AG09309 (cell line): ENCODE measurements around the gene CDK6.
A peak's percentile ranks its signal among the peaks of the same experiment; 100 is the strongest.

ENCODE experiments used
- DNase-seq: peaks from one replicate; pipeline ENCODE4 v3.0.0-alpha.2; 2010; ENCODE audit warnings: low read depth
- H3K4me3 ChIP-seq: 2 replicates; pipeline ENCODE4 v1.5.1; 2011; ENCODE audit warnings: mild to moderate bottlenecking, low read depth, low read length, moderate library complexity; ENCODE audit not compliant: control insufficient read depth
- TF ChIP-seq, protein P1 (sequence below): IDR thresholded peaks from 2 replicates; pipeline ENCODE4 v1.5.1; 2011; ENCODE audit warnings: mild to moderate bottlenecking, low read depth, low read length, inconsistent platforms; ENCODE audit not compliant: insufficient read depth, control insufficient read depth; ENCODE audit errors: missing control alignments

The CDK6 gene

DNA sequence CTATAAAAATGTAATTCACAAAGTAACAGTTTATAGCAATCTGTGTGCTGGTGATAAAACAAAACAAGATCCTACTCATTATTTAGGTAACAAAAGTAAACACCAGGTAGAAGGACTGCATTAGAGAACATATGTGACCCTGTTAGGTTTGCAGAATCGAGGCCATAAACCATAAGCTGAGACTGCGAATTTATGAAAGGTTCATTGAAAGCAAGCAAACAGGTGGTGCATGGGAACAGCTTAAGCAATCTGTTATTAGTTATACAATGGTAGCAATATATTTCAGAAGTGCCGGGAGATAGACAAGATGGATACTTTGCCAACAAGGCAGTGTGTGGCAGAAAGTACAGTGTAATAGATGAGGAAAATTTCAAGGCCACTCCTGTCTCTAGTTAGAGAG, 222.7 kb downstream of the CDK6 start:
- TF ChIP-seq, protein P1, sequence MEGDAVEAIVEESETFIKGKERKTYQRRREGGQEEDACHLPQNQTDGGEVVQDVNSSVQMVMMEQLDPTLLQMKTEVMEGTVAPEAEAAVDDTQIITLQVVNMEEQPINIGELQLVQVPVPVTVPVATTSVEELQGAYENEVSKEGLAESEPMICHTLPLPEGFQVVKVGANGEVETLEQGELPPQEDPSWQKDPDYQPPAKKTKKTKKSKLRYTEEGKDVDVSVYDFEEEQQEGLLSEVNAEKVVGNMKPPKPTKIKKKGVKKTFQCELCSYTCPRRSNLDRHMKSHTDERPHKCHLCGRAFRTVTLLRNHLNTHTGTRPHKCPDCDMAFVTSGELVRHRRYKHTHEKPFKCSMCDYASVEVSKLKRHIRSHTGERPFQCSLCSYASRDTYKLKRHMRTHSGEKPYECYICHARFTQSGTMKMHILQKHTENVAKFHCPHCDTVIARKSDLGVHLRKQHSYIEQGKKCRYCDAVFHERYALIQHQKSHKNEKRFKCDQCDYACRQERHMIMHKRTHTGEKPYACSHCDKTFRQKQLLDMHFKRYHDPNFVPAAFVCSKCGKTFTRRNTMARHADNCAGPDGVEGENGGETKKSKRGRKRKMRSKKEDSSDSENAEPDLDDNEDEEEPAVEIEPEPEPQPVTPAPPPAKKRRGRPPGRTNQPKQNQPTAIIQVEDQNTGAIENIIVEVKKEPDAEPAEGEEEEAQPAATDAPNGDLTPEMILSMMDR: no peak
- DNase-seq: no peak
- H3K4me3 ChIP-seq: no peak overlapping the region

DNA sequence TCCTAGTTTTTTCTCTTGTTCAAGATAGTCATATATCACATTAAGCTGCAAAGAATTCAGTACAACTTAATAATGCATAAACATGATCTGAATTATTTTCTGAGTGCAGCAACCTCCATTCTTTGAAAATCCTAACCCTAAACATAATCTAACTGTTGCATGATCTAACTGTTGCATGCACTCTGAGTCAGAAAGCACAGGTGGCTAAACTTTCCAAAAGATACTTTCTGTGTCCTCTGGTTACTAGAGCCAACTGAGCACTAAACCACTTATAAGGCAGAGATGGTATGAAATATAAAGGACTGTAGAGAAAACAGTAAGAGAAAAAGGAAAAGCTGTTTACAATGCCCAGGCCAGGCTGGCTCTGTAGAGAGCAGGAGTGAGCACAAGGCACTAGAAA, 223.2 kb downstream of the CDK6 start:
- H3K4me3 ChIP-seq: no peak overlapping the region
- TF ChIP-seq, protein P1: no peak
- DNase-seq: no peak

DNA sequence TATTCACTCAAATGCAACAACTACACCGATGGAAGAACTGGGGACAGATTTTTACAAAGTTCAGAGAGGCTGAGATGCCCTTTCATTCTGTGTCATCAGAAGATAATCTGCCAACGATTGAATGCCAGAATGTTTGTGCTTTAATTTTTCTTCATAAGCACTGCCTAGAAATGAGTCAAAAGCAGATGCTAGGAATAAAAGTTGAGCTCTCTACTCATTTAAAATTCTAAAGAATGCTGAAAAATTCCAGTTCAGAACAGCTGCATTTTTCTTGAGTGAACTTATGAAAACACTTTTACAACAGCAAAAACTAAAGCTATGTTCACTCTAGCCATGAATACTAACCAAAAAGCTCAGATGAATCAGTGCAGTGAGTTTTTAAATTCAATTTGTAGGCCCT, 223.9 kb downstream of the CDK6 start:
- no peak overlapping the region for H3K4me3 ChIP-seq
- peak; percentile 35 for DNase-seq
- TF ChIP-seq, protein P1: no peak

DNA sequence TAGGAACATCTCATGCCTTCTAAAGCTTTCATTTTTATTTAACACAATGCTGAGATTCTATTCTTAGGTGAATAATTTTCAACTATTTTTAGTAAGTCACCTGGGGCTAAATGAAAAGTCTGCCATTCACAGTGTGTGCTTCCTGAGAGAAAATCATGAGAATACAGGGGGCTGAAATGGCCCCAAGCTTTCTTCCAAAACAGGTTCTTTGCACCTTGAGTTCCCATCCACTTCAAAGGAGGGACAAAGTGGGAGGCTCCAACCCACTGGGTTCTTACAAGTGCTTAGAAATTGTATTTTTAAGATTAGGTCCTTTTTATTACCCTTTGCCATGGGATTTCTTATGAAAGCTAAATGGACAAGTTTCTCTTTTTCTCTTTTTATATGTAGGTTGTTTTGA, 224.6 kb downstream of the CDK6 start:
- TF ChIP-seq, protein P1: no peak
- DNase-seq: no peak
- H3K4me3 ChIP-seq: no peak overlapping the region

DNA sequence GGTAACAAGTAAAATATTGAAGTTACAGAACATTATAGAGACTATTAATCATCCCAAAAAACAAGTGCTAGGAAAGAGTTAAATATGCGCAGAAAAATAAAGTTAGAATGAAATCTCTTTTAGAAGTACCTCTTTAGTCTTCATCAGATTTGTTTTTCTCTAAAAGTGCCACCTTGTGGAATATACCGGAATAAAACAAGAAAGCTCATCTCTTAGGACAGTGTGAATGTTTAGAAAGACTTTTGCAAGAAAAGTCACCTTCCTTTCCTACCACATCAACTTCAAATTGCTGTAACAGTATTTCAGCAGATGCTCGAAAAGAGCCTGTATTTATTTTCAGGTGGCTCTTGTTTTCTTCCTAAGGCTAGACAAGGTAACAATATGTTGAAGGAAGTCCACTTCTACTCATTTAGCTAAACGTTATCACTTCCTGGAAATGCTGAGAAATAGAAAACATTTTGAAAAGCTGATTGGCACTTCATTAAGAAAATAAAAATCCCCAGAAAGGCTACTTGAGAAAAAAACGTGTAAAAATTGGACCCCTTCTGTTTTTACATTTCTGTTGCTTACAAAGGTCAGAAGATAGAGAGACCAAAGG, 226.4 kb downstream of the CDK6 start:
- no peak for DNase-seq
- no peak overlapping the region for H3K4me3 ChIP-seq
- TF ChIP-seq, protein P1: peak; percentile 32

DNA sequence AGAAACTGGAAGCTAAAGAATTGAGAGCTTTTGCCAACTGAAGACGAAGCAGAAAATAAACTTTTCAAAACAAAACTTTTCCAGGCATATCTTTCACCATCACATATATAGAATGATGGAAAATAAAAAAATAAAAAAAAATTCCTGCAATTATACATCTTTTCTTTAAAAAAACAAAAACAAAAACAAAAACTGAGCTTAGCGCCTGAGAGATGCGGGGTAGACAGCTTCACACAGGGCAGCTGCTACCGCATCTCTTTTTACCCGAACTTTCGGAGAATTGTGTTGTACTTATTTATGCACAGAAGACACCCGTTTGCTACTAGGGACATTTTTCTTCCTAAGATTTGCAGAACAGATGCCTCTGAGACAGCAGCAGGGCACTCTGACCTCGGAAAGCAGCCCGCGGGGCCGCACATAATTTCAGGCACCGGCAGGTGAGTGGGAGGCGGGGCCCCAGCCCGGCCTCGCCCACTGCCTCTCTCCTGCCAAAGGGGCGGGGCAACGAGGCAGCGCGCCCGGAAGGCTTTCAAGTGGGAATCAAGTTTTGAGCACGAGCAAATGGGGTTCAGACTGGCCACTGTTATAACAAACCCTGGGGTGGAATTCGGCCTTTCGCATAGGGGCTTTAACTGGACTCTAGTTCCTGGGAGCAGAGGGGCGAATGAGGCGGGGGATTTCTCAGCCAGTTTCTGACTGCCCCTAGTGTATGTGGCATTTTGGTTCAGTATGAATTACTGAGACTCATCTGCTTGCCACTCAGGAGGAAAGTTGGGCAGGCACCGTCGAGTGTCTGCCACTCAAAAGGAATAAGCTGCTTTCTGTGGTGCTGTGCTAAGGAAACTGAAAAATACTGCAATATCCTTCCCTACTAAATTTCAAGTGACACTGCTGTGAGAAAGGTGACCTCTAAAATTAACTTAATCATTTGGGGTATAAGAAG, 227.7 kb downstream of the CDK6 start:
- DNase-seq: no peak
- no peak overlapping the region for H3K4me3 ChIP-seq
- TF ChIP-seq, protein P1: no peak
